Measurements from ENCODE around the gene ADD3. TPM values are rescaled to one million over a fixed set of nuclear protein-coding genes. Genes with fewer than 3 reads are reported as not detected.
"Not testable (repeated sequence)": the region's sequence is repeated elsewhere in the genome, so short reads cannot be mapped to it uniquely, and the experiment has no call there.

The ADD3 gene
- total RNA-seq, 1 experiment from 2014 or later, result 32.4 TPM

DNA sequence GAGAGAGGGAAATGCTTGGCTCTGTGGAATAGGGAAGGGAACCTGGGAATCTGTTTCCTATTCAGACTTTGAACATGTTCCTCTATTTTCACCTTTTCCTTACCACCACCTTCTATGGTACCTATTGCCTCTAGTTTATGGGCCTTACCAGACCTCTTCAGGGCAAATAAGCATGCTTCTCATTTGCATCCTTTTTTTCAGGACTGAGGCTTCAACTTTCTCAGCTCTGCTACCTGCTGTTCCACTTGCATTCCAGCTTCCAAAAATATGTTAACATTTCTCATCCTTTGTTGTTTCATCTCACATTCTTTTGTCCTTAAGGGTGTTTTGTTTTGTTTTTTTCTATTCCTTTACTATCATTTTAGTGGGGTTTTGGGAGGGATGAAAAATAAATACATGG, 121.7 kb downstream of the ADD3 start:
- TF ChIP-seq POLR2AphosphoS5 (IDR thresholded peaks at IDR 0.05; ENCODE audit: low read depth, low read length) (no peak), SIN3A (IDR thresholded peaks at IDR 0.05; ENCODE audit: borderline replicate concordance, insufficient read depth, low read depth, low read length) (no peak), CTCF (IDR thresholded peaks at IDR 0.05) (no peak), TCF7L2 (IDR thresholded peaks at IDR 0.05; ENCODE audit: low read depth, low read length) (no peak)
- TF ChIP-seq, protein P1, sequence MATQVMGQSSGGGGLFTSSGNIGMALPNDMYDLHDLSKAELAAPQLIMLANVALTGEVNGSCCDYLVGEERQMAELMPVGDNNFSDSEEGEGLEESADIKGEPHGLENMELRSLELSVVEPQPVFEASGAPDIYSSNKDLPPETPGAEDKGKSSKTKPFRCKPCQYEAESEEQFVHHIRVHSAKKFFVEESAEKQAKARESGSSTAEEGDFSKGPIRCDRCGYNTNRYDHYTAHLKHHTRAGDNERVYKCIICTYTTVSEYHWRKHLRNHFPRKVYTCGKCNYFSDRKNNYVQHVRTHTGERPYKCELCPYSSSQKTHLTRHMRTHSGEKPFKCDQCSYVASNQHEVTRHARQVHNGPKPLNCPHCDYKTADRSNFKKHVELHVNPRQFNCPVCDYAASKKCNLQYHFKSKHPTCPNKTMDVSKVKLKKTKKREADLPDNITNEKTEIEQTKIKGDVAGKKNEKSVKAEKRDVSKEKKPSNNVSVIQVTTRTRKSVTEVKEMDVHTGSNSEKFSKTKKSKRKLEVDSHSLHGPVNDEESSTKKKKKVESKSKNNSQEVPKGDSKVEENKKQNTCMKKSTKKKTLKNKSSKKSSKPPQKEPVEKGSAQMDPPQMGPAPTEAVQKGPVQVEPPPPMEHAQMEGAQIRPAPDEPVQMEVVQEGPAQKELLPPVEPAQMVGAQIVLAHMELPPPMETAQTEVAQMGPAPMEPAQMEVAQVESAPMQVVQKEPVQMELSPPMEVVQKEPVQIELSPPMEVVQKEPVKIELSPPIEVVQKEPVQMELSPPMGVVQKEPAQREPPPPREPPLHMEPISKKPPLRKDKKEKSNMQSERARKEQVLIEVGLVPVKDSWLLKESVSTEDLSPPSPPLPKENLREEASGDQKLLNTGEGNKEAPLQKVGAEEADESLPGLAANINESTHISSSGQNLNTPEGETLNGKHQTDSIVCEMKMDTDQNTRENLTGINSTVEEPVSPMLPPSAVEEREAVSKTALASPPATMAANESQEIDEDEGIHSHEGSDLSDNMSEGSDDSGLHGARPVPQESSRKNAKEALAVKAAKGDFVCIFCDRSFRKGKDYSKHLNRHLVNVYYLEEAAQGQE (IDR thresholded peaks at IDR 0.05; ENCODE audit: insufficient read depth in 1 of 2, low read depth in 2 of 2, low read length in 1 of 2), result no peak
- no peaks in the 10 kb centered on the region for H3K36me3 ChIP-seq (ENCODE audit: control insufficient read depth, insufficient read depth, low read length)
- CTCF ChIA-PET, result no interaction called here
- DNase-seq (ENCODE audit: low read depth, low spot score) (no peak), ATAC-seq (no peak)
- no peaks in the 10 kb centered on the region for H3K27me3 ChIP-seq (ENCODE audit: control insufficient read depth, insufficient read depth, low read length)
- BruUV-seq (replicated peaks), result no TSS peak
- intact Hi-C loops (cut with micrococcal nuclease; ENCODE audit: unreplicated experiment) (no loop called here), in situ Hi-C loops (cut with HindIII; ENCODE audit: low pct_unique_long_range_greater_than_20kb, low sequenced_read_pairs) (no loop called here)
- no peaks in the 10 kb centered on the region for H3K9me3 ChIP-seq (ENCODE audit: control insufficient read depth, insufficient read depth, low read depth, low read length)
- H3K4me1 ChIP-seq (ENCODE audit: control insufficient read depth, insufficient read depth, low read length), result no peaks in the 10 kb centered on the region
- POLR2A ChIA-PET, result interaction anchor here (0.7 kb wide), 1 partner anchor 129 kb away, joined by 4 read pairs; no protein-coding TSS in a partner anchor
- H3K27ac ChIP-seq (ENCODE audit: low read length), result no peak overlapping the region
- no peak overlapping the region for H3K4me3 ChIP-seq (ENCODE audit: low read depth in 2 of 2, low read length in 2 of 2)

DNA sequence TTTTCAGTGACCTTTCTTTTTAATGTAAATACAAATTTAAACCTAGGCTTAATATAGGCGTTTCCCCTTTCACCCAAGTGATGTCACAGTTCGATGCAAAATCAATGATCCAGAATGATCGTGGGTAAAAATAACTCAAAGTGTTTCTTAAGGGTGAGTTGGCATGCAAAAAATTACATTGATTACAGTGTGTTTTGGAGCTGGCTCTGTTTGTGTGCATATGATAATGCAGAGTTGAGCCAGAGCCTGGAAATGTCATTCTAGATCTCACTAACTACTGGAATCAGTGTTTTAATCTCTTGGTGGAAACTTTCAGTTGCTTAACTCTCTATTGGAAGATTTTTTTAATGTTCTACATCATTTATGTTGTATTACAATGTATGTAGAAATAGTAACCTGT, 127.1 kb downstream of the ADD3 start:
- no peak for DNase-seq (ENCODE audit: low read depth, low spot score)
- H3K4me1 ChIP-seq (ENCODE audit: control insufficient read depth, insufficient read depth, low read length), result no peaks in the 10 kb centered on the region
- no peaks in the 10 kb centered on the region for H3K27me3 ChIP-seq (ENCODE audit: control insufficient read depth, insufficient read depth, low read length)
- no TSS peak for BruUV-seq (replicated peaks)
- no peaks in the 10 kb centered on the region for H3K36me3 ChIP-seq (ENCODE audit: control insufficient read depth, insufficient read depth, low read length)
- intact Hi-C loops (cut with micrococcal nuclease; ENCODE audit: unreplicated experiment) (loop anchor here (5.0 kb wide), 2 partner anchors 72 to 412 kb away; partner anchors contain the start of gene MXI1), in situ Hi-C loops (cut with HindIII; ENCODE audit: low pct_unique_long_range_greater_than_20kb, low sequenced_read_pairs) (no loop called here)
- ATAC-seq, result no peak
- CTCF ChIA-PET, result no interaction called here
- no peak for TF ChIP-seq POLR2AphosphoS5 (IDR thresholded peaks at IDR 0.05; ENCODE audit: low read depth, low read length)
- TF ChIP-seq SIN3A (IDR thresholded peaks at IDR 0.05; ENCODE audit: borderline replicate concordance, insufficient read depth, low read depth, low read length), result no peak
- TF ChIP-seq, protein P1 (IDR thresholded peaks at IDR 0.05; ENCODE audit: insufficient read depth in 1 of 2, low read depth in 2 of 2, low read length in 1 of 2), result no peak
- POLR2A ChIA-PET, result no interaction called here
- no peak overlapping the region for H3K4me3 ChIP-seq (ENCODE audit: low read depth in 2 of 2, low read length in 2 of 2)
- H3K27ac ChIP-seq (ENCODE audit: low read length), result no peak overlapping the region
- H3K9me3 ChIP-seq (ENCODE audit: control insufficient read depth, insufficient read depth, low read depth, low read length), result no peaks in the 10 kb centered on the region

GRCh38 chr10:110135836-110136235, 128.1 kb downstream of the ADD3 start:
- ATAC-seq; in situ Hi-C loops (cut with HindIII; ENCODE audit: low pct_unique_long_range_greater_than_20kb, low sequenced_read_pairs); BruUV-seq (replicated peaks); H3K36me3 ChIP-seq (ENCODE audit: control insufficient read depth, insufficient read depth, low read length); H3K4me1 ChIP-seq (ENCODE audit: control insufficient read depth, insufficient read depth, low read length); H3K9me3 ChIP-seq (ENCODE audit: control insufficient read depth, insufficient read depth, low read depth, low read length); DNase-seq (ENCODE audit: low read depth, low spot score); H3K27me3 ChIP-seq (ENCODE audit: control insufficient read depth, insufficient read depth, low read length); H3K4me3 ChIP-seq (ENCODE audit: low read depth in 2 of 2, low read length in 2 of 2); H3K27ac ChIP-seq (ENCODE audit: low read length); POLR2A ChIA-PET: not testable (repeated sequence)
- CTCF ChIA-PET, result interaction anchor here (0.6 to 1.0 kb wide), 2 partner anchors 143 to 252 kb away, joined by 4 read pairs; no protein-coding TSS in a partner anchor
- intact Hi-C loops (cut with micrococcal nuclease; ENCODE audit: unreplicated experiment), result loop anchor here (2.0 to 5.0 kb wide), 3 partner anchors 71 to 411 kb away; partner anchors contain the start of gene MXI1

All from Panc1 (cell line).